Measurements from ENCODE around the gene PAN2.

Gene PAN2

GRCh38 chr12:56358836-56359532 lies 25.2 kb upstream of the PAN2 start:
- TF ChIP-seq CEBPB (IDR thresholded peaks at IDR 0.05) = no peak
- no peak for TF ChIP-seq CREB1 (IDR thresholded peaks at IDR 0.05; ENCODE audit: low read depth)
- TF ChIP-seq EGR1 (IDR thresholded peaks at IDR 0.05) = no peak
- no peak for TF ChIP-seq TCF12 (IDR thresholded peaks at IDR 0.05; ENCODE audit: low read depth)
- no peak for TF ChIP-seq MAX (IDR thresholded peaks at IDR 0.05)
- no peak for TF ChIP-seq RAD21 (IDR thresholded peaks at IDR 0.05; ENCODE audit: low read depth)
- no peak for TF ChIP-seq NFIC (IDR thresholded peaks at IDR 0.05)
- no peak for TF ChIP-seq EP300 (IDR thresholded peaks at IDR 0.05; ENCODE audit: borderline replicate concordance)
- TF ChIP-seq USF1 (IDR thresholded peaks at IDR 0.05) = no peak

- TF ChIP-seq NFIC (IDR thresholded peaks at IDR 0.05) (no peak), EGR1 (IDR thresholded peaks at IDR 0.05) (no peak), USF1 (IDR thresholded peaks at IDR 0.05) (no peak)
Measured at GRCh38 chr12:56351325-56351724, 17.5 kb upstream of the PAN2 start.

GRCh38 chr12:56350662-56351061 lies 16.9 kb upstream of the PAN2 start:
- no peak for TF ChIP-seq ZBTB7A (IDR thresholded peaks at IDR 0.05; ENCODE audit: low read depth)
- no peak for TF ChIP-seq REST (IDR thresholded peaks at IDR 0.05; ENCODE audit: low read depth)
- no peak for TF ChIP-seq TAF1 (IDR thresholded peaks at IDR 0.05; ENCODE audit: low read depth)
- TF ChIP-seq EP300 (IDR thresholded peaks at IDR 0.05; ENCODE audit: borderline replicate concordance) = no peak
- TF ChIP-seq FOXM1 (IDR thresholded peaks at IDR 0.05; ENCODE audit: borderline replicate concordance, low read depth) = no peak
- TF ChIP-seq NFIC (IDR thresholded peaks at IDR 0.05) = no peak
- TF ChIP-seq RAD21 (IDR thresholded peaks at IDR 0.05; ENCODE audit: low read depth) = no peak
- no peak for TF ChIP-seq MAX (IDR thresholded peaks at IDR 0.05)
- TF ChIP-seq EGR1 (IDR thresholded peaks at IDR 0.05) = no peak

GRCh38 chr12:56348776-56349175 lies 15.0 kb upstream of the PAN2 start:
- TF ChIP-seq NFIC (IDR thresholded peaks at IDR 0.05) (no peak), TAF1 (IDR thresholded peaks at IDR 0.05; ENCODE audit: low read depth) (no peak), FOXM1 (IDR thresholded peaks at IDR 0.05; ENCODE audit: borderline replicate concordance, low read depth) (no peak), TCF12 (IDR thresholded peaks at IDR 0.05; ENCODE audit: low read depth) (no peak), CEBPB (IDR thresholded peaks at IDR 0.05) (no peak), RAD21 (IDR thresholded peaks at IDR 0.05; ENCODE audit: low read depth) (no peak), ZBTB7A (IDR thresholded peaks at IDR 0.05; ENCODE audit: low read depth) (no peak), EGR1 (IDR thresholded peaks at IDR 0.05) (no peak), USF1 (IDR thresholded peaks at IDR 0.05) (no peak), YY1 (IDR thresholded peaks at IDR 0.05; ENCODE audit: low read depth) (no peak)

- TF ChIP-seq RAD21 (IDR thresholded peaks at IDR 0.05; ENCODE audit: low read depth) (peak; percentile 6; the same call in 1 of the 2 replicates), USF1 (IDR thresholded peaks at IDR 0.05) (no peak)
Measured at GRCh38 chr12:56346675-56347074, 12.9 kb upstream of the PAN2 start.

GRCh38 chr12:56341616-56342015 lies 7.8 kb upstream of the PAN2 start:
- no peak for TF ChIP-seq USF1 (IDR thresholded peaks at IDR 0.05)

GRCh38 chr12:56339158-56339422 lies 5.3 kb upstream of the PAN2 start:
- no peak for TF ChIP-seq ZBTB7A (IDR thresholded peaks at IDR 0.05; ENCODE audit: low read depth)
- no peak for TF ChIP-seq TCF12 (IDR thresholded peaks at IDR 0.05; ENCODE audit: low read depth)
- no peak for TF ChIP-seq EP300 (IDR thresholded peaks at IDR 0.05; ENCODE audit: borderline replicate concordance)
- TF ChIP-seq RAD21 (IDR thresholded peaks at IDR 0.05; ENCODE audit: low read depth) = no peak
- TF ChIP-seq TAF1 (IDR thresholded peaks at IDR 0.05; ENCODE audit: low read depth) = no peak
- no peak for TF ChIP-seq USF1 (IDR thresholded peaks at IDR 0.05)
- no peak for TF ChIP-seq YY1 (IDR thresholded peaks at IDR 0.05; ENCODE audit: low read depth)
- TF ChIP-seq CEBPB (IDR thresholded peaks at IDR 0.05) = no peak
- TF ChIP-seq CREB1 (IDR thresholded peaks at IDR 0.05; ENCODE audit: low read depth) = no peak
- no peak for TF ChIP-seq REST (IDR thresholded peaks at IDR 0.05; ENCODE audit: low read depth)
- TF ChIP-seq NFIC (IDR thresholded peaks at IDR 0.05) = no peak
- no peak for TF ChIP-seq TEAD4 (IDR thresholded peaks at IDR 0.05)
- no peak for TF ChIP-seq EGR1 (IDR thresholded peaks at IDR 0.05)
- TF ChIP-seq FOXM1 (IDR thresholded peaks at IDR 0.05; ENCODE audit: borderline replicate concordance, low read depth) = no peak

Data from Ishikawa (cell line).